Measurements from ENCODE around the gene CCS. TPM values are rescaled to one million over a fixed set of nuclear protein-coding genes. Genes with fewer than 3 reads are reported as not detected.

The CCS gene
- total and polyA plus RNA-seq, 9 of the 15 experiments (the other 6 are each of a cell fraction or from before 2014, with no cell fraction given): 1.1 to 46.6 (median 26.8) TPM

DNA sequence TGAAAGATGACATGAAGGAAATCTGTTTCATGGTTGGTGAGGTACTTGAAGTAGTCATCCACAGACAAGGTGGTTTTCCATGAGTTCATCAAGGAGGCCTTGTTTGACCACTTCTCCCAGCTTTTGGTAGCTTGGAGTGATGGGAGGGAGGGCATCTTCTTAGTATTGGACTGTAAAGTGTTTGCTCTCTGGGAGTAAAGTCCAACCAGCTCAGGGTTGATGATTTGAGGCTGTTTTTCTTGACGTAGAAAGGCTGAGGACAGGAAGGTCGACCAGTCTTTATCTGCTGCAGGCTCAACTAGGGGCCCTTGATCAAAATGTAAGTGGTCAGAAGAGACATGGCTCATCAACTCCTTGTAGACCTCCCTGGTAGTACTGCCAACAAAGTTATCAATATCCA, 1.8 kb upstream of the CCS start:
- ATAC-seq (no peak), FAIRE-seq (no peak), DNase-seq (ENCODE audit: extremely low read depth in 1 of 4, low spot score in 3 of 4) (no peak)
- CTCF ChIA-PET (ENCODE audit: low intra/inter-chr PET ratio): no interaction called here
- BruUV-seq (replicated peaks): no TSS peak
- Histone ChIP-seq H3K79me2 (ENCODE audit: control insufficient read depth, insufficient read depth, low read length) (peaks cover 26% of the 10 kb centered on the region), H3K4me1 (replicated peaks in 1 of 2; ENCODE audit: control insufficient read depth in 2 of 2, insufficient read depth in 2 of 2, low read length in 2 of 2) (peaks cover 32 to 45% of the 10 kb centered on the region in 2 experiments), H3K27ac (ENCODE audit: extremely low read depth, low read depth, low read length) (no peak overlapping the region), H3K4me3 (no peak overlapping the region), H3K27me3 (ENCODE audit: control insufficient read depth in 2 of 2, insufficient read depth in 2 of 2, low read length in 2 of 2) (peaks cover 0 to 4% of the 10 kb centered on the region in 2 experiments; a peak in 1 of 5 replicates), H2AFZ (ENCODE audit: low read depth, low read length) (no peak overlapping the region), H3K9me1 (ENCODE audit: control insufficient read depth, insufficient read depth, low read length) (no peaks in the 10 kb centered on the region), H3K9ac (ENCODE audit: insufficient read depth in 1 of 2, low read depth in 2 of 2, low read length in 2 of 2) (no peak overlapping the region), H3K36me3 (ENCODE audit: control insufficient read depth, insufficient read depth, low read length) (peaks cover 4% of the 10 kb centered on the region; the same call in 1 of the 3 replicates), H3K4me2 (ENCODE audit: insufficient read depth, low read length) (no peak overlapping the region), H4K20me1 (replicated peaks; ENCODE audit: control insufficient read depth, insufficient read depth, low read length) (no peaks in the 10 kb centered on the region), H3K9me3 (replicated peaks; ENCODE audit: control insufficient read depth, insufficient read depth, low read depth, low read length) (no peaks in the 10 kb centered on the region)
- intact Hi-C loops (cut with micrococcal nuclease): loop anchor here (5.0 kb wide), 1 partner anchor 86 kb away; the partner anchor contains the start of gene RBM4B
- WGBS (ENCODE audit: insufficient coverage, low coverage, missing lambda C conversion rate): 17% methylated on average over 1 of the region's 2 CpGs
- POLR2A ChIA-PET: interaction anchor here (0.9 to 1.7 kb wide), 5 partner anchors 15 to 58 kb away, joined by 3 to 5 read pairs (median 3); no protein-coding TSS in a partner anchor
- TF ChIP-seq ELK3 (CRISPR knock-in tag; IDR thresholded peaks at IDR 0.05) (no peak), CBFB (CRISPR knock-in tag; IDR thresholded peaks at IDR 0.05) (no peak), COPS2 (conservative IDR thresholded peaks at IDR 0.05) (no peak), TEAD1 (CRISPR knock-in tag; IDR thresholded peaks at IDR 0.05) (no peak), ZNF561 (CRISPR knock-in tag; conservative IDR thresholded peaks at IDR 0.05) (no peak), ZNF778 (CRISPR knock-in tag; IDR thresholded peaks at IDR 0.05) (no peak), ZNF589 (CRISPR knock-in tag; IDR thresholded peaks at IDR 0.05; ENCODE audit: low read depth) (no peak), ZNF143 (CRISPR knock-in tag; IDR thresholded peaks at IDR 0.05) (no peak), ZNF347 (CRISPR knock-in tag; IDR thresholded peaks at IDR 0.05; ENCODE audit: low read depth) (no peak), BACH1 (tag; IDR thresholded peaks at IDR 0.05) (no peak), SNIP1 (IDR thresholded peaks at IDR 0.05; ENCODE audit: low read depth) (no peak), NONO (IDR thresholded peaks at IDR 0.05; ENCODE audit: low read depth in 2 of 2, low read length in 1 of 2) (no peak), TOE1 (IDR thresholded peaks at IDR 0.05; ENCODE audit: borderline replicate concordance) (no peak), TOE1 (CRISPR knock-in tag; IDR thresholded peaks at IDR 0.05; ENCODE audit: borderline replicate concordance, low read depth) (no peak), ATF4 (CRISPR knock-in tag; IDR thresholded peaks at IDR 0.05) (no peak), RUNX1 (IDR thresholded peaks at IDR 0.05; ENCODE audit: low read depth) (no peak), CREBBP (IDR thresholded peaks at IDR 0.05; ENCODE audit: low read depth, low read length) (no peak), ZNF212 (CRISPR knock-in tag; IDR thresholded peaks at IDR 0.05) (no peak), SRSF1 (IDR thresholded peaks at IDR 0.05; ENCODE audit: low read depth, low read length) (no peak), ZNF551 (CRISPR knock-in tag; IDR thresholded peaks at IDR 0.05) (no peak)
- in situ Hi-C loops (cut with MboI): no loop called here
